Fibroblast of lung (primary cell): Measurements from ENCODE around the gene SNHG17.

Source experiments
- EZH2 ChIP-seq: IDR thresholded peaks from 2 replicates; pipeline ENCODE4 v1.5.1; 2012; ENCODE audit warnings: low read length, control low read depth, mild to moderate bottlenecking; ENCODE audit errors: missing control alignments
- TF ChIP-seq, protein P1 (sequence below), 2 donors: IDR thresholded peaks in 1 of 2; conservative IDR thresholded peaks in 1 of 2; 1 replicate in 1 of 2; 2 replicates in 1 of 2; pipeline ENCODE4 v1.5.1; 2011 to 2012; ENCODE audit warnings: low read length in 2 of 2, control low read depth in 1 of 2, inconsistent platforms in 1 of 2, low read depth in 1 of 2, mild to moderate bottlenecking in 1 of 2

DNA sequence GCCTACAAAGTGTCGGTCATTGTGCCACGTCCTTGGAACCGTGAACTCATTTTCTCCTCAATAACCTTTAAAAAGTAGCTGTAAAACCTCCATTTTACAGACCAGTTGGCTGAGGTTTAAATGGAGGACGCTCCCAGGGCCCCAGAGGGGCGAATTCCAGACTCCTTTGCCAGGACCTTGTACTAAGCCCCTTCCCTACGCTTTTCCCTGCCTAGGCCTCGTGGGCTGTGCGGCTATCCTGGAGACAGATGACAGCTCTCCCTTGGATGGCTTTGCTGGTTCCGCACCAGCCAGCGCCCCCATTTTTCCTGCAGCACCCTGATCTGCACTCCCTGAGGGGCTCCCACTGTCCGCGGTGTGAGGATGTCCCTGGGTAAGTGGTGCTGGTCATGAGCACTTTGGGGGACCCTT is 12.1 kb upstream of the SNHG17 start:
- TF ChIP-seq, protein P1, sequence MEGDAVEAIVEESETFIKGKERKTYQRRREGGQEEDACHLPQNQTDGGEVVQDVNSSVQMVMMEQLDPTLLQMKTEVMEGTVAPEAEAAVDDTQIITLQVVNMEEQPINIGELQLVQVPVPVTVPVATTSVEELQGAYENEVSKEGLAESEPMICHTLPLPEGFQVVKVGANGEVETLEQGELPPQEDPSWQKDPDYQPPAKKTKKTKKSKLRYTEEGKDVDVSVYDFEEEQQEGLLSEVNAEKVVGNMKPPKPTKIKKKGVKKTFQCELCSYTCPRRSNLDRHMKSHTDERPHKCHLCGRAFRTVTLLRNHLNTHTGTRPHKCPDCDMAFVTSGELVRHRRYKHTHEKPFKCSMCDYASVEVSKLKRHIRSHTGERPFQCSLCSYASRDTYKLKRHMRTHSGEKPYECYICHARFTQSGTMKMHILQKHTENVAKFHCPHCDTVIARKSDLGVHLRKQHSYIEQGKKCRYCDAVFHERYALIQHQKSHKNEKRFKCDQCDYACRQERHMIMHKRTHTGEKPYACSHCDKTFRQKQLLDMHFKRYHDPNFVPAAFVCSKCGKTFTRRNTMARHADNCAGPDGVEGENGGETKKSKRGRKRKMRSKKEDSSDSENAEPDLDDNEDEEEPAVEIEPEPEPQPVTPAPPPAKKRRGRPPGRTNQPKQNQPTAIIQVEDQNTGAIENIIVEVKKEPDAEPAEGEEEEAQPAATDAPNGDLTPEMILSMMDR (conservative IDR thresholded peaks at IDR 0.05 in 1 of 2, IDR thresholded peaks at IDR 0.05 in 1 of 2; ENCODE audit: low read depth in 1 of 2, low read length in 2 of 2) = no peak
- TF ChIP-seq EZH2 = no peak
